ENCODE measurements around the gene CYTH1. TPM values are rescaled to one million over a fixed set of nuclear protein-coding genes. Genes with fewer than 3 reads are reported as not detected.

CYTH1 gene
- total and polyA plus RNA-seq, 2 experiments from 2014 or later = 10.4 to 11.7 TPM

DNA sequence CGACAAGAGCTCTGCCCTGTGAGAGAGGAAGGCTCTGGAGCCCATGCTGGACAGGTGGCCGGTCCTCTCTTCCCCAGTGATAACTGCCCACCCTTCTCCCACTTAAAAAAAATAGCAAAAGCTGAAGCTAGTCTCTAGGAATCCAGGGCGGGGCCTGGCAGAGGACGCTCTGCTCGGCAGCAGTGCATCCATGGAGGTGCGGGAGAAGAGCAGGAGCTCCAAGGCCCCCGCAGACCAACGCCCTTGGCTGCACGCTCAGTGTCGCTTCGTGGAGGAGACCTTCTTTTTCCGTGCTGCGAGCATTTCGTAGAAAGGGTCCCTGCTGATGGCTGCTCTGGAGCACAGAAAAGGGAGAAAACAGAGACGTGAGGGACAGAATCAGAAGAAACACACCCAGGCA is 106.2 kb downstream of the CYTH1 start:
- H3K27ac ChIP-seq = no peak overlapping the region
- H3K9me2 ChIP-seq (ENCODE audit: insufficient read depth) = no peaks in the 10 kb centered on the region
- no peaks in the 10 kb centered on the region for H3K79me2 ChIP-seq (ENCODE audit: insufficient read depth)
- in situ Hi-C loops (cut with MboI) = no loop called here
- peaks cover 6% of the 10 kb centered on the region for H3K4me1 ChIP-seq (ENCODE audit: insufficient read depth)
- no peak overlapping the region for H3K9ac ChIP-seq
- no peak for TF ChIP-seq EZH2 (IDR thresholded peaks at IDR 0.05; ENCODE audit: insufficient read depth, poor library complexity, severe bottlenecking)
- TF ChIP-seq EZH2phosphoT487 (IDR thresholded peaks at IDR 0.05; ENCODE audit: insufficient read depth, low read depth) = no peak
- H3F3A ChIP-seq (ENCODE audit: insufficient read depth) = no peaks in the 10 kb centered on the region
- no peaks in the 10 kb centered on the region for H3K36me3 ChIP-seq (ENCODE audit: low read depth)
- H3K27me3 ChIP-seq (replicated peaks; ENCODE audit: insufficient read depth) = no peaks in the 10 kb centered on the region
- DNase-seq = no peak
- H3K4me3 ChIP-seq = no peak overlapping the region
- 95 to 96% methylated on average over 15 of the region's 15 CpGs for WGBS, 2 experiments (ENCODE audit: low coverage in 1 of 2, low lambda C conversion rate in 2 of 2, missing lambda C conversion rate in 2 of 2)
- H3K9me3 ChIP-seq (ENCODE audit: low read depth) = no peaks in the 10 kb centered on the region
- no peak overlapping the region for H3K4me2 ChIP-seq (ENCODE audit: unreplicated experiment)
- H2AFZ ChIP-seq = no peak overlapping the region
- H4K20me1 ChIP-seq (ENCODE audit: insufficient read depth) = no peaks in the 10 kb centered on the region

GRCh38 chr17:78675316-78675616 is 106.8 kb downstream of the CYTH1 start:
- H2AFZ ChIP-seq = no peak overlapping the region
- in situ Hi-C loops (cut with MboI) = no loop called here
- H3K27ac ChIP-seq = no peak overlapping the region
- DNase-seq = no peak
- no peak overlapping the region for H3K9ac ChIP-seq
- no peaks in the 10 kb centered on the region for H3K9me2 ChIP-seq (ENCODE audit: insufficient read depth)
- H3K36me3 ChIP-seq (ENCODE audit: low read depth) = no peaks in the 10 kb centered on the region
- no peaks in the 10 kb centered on the region for H3K9me3 ChIP-seq (ENCODE audit: low read depth)
- H4K20me1 ChIP-seq (ENCODE audit: insufficient read depth) = no peaks in the 10 kb centered on the region
- no peaks in the 10 kb centered on the region for H3K27me3 ChIP-seq (replicated peaks; ENCODE audit: insufficient read depth)
- H3K79me2 ChIP-seq (ENCODE audit: insufficient read depth) = no peaks in the 10 kb centered on the region
- no peaks in the 10 kb centered on the region for H3F3A ChIP-seq (ENCODE audit: insufficient read depth)
- 95 to 97% methylated on average over 17 of the region's 17 CpGs for WGBS, 2 experiments (ENCODE audit: low coverage in 1 of 2, low lambda C conversion rate in 2 of 2, missing lambda C conversion rate in 2 of 2)
- H3K4me2 ChIP-seq (ENCODE audit: unreplicated experiment) = no peak overlapping the region
- 0 out of 2 replicates have a peak, but pooled peaks cover under 1% of the 10 kb centered on the region for H3K4me1 ChIP-seq (ENCODE audit: insufficient read depth)
- TF ChIP-seq EZH2 (IDR thresholded peaks at IDR 0.05; ENCODE audit: insufficient read depth, poor library complexity, severe bottlenecking) = no peak
- TF ChIP-seq EZH2phosphoT487 (IDR thresholded peaks at IDR 0.05; ENCODE audit: insufficient read depth, low read depth) = no peak
- no peak overlapping the region for H3K4me3 ChIP-seq

DNA sequence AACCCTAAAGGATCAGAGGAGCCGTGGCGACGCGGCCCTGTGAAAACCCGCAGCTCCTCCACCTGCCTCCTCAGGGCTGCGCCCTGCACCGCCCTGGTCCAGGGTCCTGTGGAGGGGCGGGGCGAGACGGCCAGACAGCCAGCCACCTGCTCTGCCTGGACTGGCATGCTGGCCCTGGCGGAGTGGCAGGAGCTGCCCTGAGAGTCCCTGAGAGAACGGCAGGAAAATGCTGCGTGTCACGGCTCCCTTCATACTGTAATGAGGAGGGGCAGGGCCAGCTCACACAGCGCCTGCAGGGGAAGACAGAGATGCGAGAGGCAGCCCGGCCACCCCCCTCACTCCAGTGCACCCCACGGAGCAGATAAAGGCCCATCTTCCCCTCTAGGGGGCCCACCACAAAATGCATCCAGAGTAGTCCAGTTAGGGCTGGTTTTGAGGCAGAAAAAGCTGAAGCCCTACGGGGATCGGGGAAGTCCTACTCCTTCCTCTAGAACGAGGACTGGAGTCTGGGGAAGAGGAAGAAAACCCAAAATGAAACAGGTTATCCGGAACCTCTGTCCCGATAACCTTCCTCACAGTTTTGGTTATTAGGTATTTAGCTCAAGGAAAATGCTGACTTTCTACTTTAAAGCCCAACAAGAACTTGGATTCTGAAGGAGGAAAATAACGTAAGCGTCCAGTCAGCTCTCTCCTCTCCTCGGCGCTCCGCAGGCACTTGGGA is 107.3 kb downstream of the CYTH1 start:
- H3K27me3 ChIP-seq (replicated peaks; ENCODE audit: insufficient read depth) = no peaks in the 10 kb centered on the region
- 92 to 93% methylated on average over 28 of the region's 28 CpGs for WGBS, 2 experiments (ENCODE audit: low coverage in 1 of 2, low lambda C conversion rate in 2 of 2, missing lambda C conversion rate in 2 of 2)
- H3K36me3 ChIP-seq (ENCODE audit: low read depth) = no peaks in the 10 kb centered on the region
- DNase-seq = no peak
- no peak overlapping the region for H3K9ac ChIP-seq
- no peaks in the 10 kb centered on the region for H3K9me2 ChIP-seq (ENCODE audit: insufficient read depth)
- H3K4me2 ChIP-seq (ENCODE audit: unreplicated experiment) = no peak overlapping the region
- H3K4me1 ChIP-seq (ENCODE audit: insufficient read depth) = no peaks in the 10 kb centered on the region
- H3K4me3 ChIP-seq = no peak overlapping the region
- no peaks in the 10 kb centered on the region for H3K79me2 ChIP-seq (ENCODE audit: insufficient read depth)
- no peak overlapping the region for H2AFZ ChIP-seq
- no peak overlapping the region for H3K27ac ChIP-seq
- in situ Hi-C loops (cut with MboI) = no loop called here
- H3K9me3 ChIP-seq (ENCODE audit: low read depth) = no peaks in the 10 kb centered on the region
- no peaks in the 10 kb centered on the region for H4K20me1 ChIP-seq (ENCODE audit: insufficient read depth)
- no peaks in the 10 kb centered on the region for H3F3A ChIP-seq (ENCODE audit: insufficient read depth)
- TF ChIP-seq EZH2phosphoT487 (IDR thresholded peaks at IDR 0.05; ENCODE audit: insufficient read depth, low read depth) (no peak), EZH2 (IDR thresholded peaks at IDR 0.05; ENCODE audit: insufficient read depth, poor library complexity, severe bottlenecking) (no peak)

GRCh38 chr17:78674156-78674555 is 107.9 kb downstream of the CYTH1 start:
- no peaks in the 10 kb centered on the region for H3K9me2 ChIP-seq (ENCODE audit: insufficient read depth)
- no peaks in the 10 kb centered on the region for H3K27me3 ChIP-seq (replicated peaks; ENCODE audit: insufficient read depth)
- no peaks in the 10 kb centered on the region for H3K4me1 ChIP-seq (ENCODE audit: insufficient read depth)
- H3K36me3 ChIP-seq (ENCODE audit: low read depth) = no peaks in the 10 kb centered on the region
- no peaks in the 10 kb centered on the region for H3K9me3 ChIP-seq (ENCODE audit: low read depth)
- H3K4me3 ChIP-seq = no peak overlapping the region
- no peak overlapping the region for H3K4me2 ChIP-seq (ENCODE audit: unreplicated experiment)
- 94% methylated on average over 5 of the region's 5 CpGs for WGBS, 2 experiments (ENCODE audit: low coverage in 1 of 2, low lambda C conversion rate in 2 of 2, missing lambda C conversion rate in 2 of 2)
- no peak overlapping the region for H3K27ac ChIP-seq
- H3K79me2 ChIP-seq (ENCODE audit: insufficient read depth) = no peaks in the 10 kb centered on the region
- TF ChIP-seq EZH2 (IDR thresholded peaks at IDR 0.05; ENCODE audit: insufficient read depth, poor library complexity, severe bottlenecking) (no peak), EZH2phosphoT487 (IDR thresholded peaks at IDR 0.05; ENCODE audit: insufficient read depth, low read depth) (no peak)
- no peak overlapping the region for H3K9ac ChIP-seq
- H2AFZ ChIP-seq = no peak overlapping the region
- DNase-seq = no peak
- in situ Hi-C loops (cut with MboI) = no loop called here
- no peaks in the 10 kb centered on the region for H3F3A ChIP-seq (ENCODE audit: insufficient read depth)
- no peaks in the 10 kb centered on the region for H4K20me1 ChIP-seq (ENCODE audit: insufficient read depth)

Data from GM23248 (cell line).